Keratinocyte (primary cell): Measurements from ENCODE around the gene WDR41. TPM values are rescaled to one million over a fixed set of nuclear protein-coding genes. Genes with fewer than 3 reads are reported as not detected.

ENCODE experiments used
- DNase-seq: peaks from one replicate; pipeline ENCODE4 v3.0.0-alpha.2; 2011; ENCODE audit warnings: low read depth, missing footprints, low spot score
- FAIRE-seq: peaks from 2 replicates; lab custom pipeline; 2011; peaks lifted over from hg19 to GRCh38; lab: Jason Lieb, UNC
- H2AFZ ChIP-seq: 2 replicates; pipeline ENCODE4 v1.6.0; 2012; ENCODE audit warnings: low read length, control low read depth, inconsistent platforms; ENCODE audit not compliant: control insufficient read depth
- H3K27ac ChIP-seq: 2 replicates; pipeline ENCODE4 v1.5.1; 2011; ENCODE audit warnings: low read length; ENCODE audit not compliant: control insufficient read depth, insufficient read depth
- H3K27me3 ChIP-seq: 3 replicates; pipeline ENCODE4 v1.6.0; 2011; ENCODE audit warnings: low read length; ENCODE audit not compliant: control insufficient read depth, insufficient read depth; ENCODE audit errors: extremely low read depth
- H3K36me3 ChIP-seq, 2 experiments: 2 replicates in 1 of 2; 3 replicates in 1 of 2; pipeline ENCODE4 v1.5.1; 2011; ENCODE audit warnings: low read length in 2 of 2, mild to moderate bottlenecking in 1 of 2; ENCODE audit not compliant: control insufficient read depth in 2 of 2, insufficient read depth in 2 of 2; ENCODE audit errors: extremely low read depth in 1 of 2
- H3K4me1 ChIP-seq: 3 replicates; pipeline ENCODE4 v1.5.1; 2011; ENCODE audit warnings: low read length; ENCODE audit not compliant: control insufficient read depth, insufficient read depth; ENCODE audit errors: extremely low read depth
- H3K4me2 ChIP-seq: 3 replicates; pipeline ENCODE4 v1.6.0; 2011; ENCODE audit warnings: low read depth, low read length; ENCODE audit not compliant: control insufficient read depth, insufficient read depth; ENCODE audit errors: extremely low read depth
- H3K4me3 ChIP-seq, 3 experiments: fragments of 200-600 bp in 1 of 3; sonication (generic) in 1 of 3; 2 replicates in 2 of 3; 3 replicates in 1 of 3; pipeline ENCODE4 v1.5.1; 2011 to 2016; ENCODE audit warnings: low read length in 3 of 3, mild to moderate bottlenecking in 3 of 3, control low read depth in 2 of 3, inconsistent platforms in 1 of 3, low read depth in 1 of 3, mixed read lengths in 1 of 3, mixed run types in 1 of 3, moderate library complexity in 1 of 3; ENCODE audit not compliant: control insufficient read depth in 2 of 3, insufficient read depth in 2 of 3; ENCODE audit errors: extremely low read depth in 1 of 3
- H3K79me2 ChIP-seq: 2 replicates; pipeline ENCODE4 v1.6.0; 2012; ENCODE audit warnings: low read length; ENCODE audit not compliant: control insufficient read depth, insufficient read depth
- H3K9ac ChIP-seq: 3 replicates; pipeline ENCODE4 v1.6.0; 2011; ENCODE audit warnings: low read length; ENCODE audit not compliant: control insufficient read depth, insufficient read depth; ENCODE audit errors: extremely low read depth
- H3K9me1 ChIP-seq: 3 replicates; pipeline ENCODE4 v1.6.0; 2011; ENCODE audit warnings: low read length; ENCODE audit not compliant: control insufficient read depth, insufficient read depth; ENCODE audit errors: extremely low read depth
- H3K9me3 ChIP-seq: 2 replicates; pipeline ENCODE4 v1.5.1; 2012; ENCODE audit warnings: low read depth, low read length; ENCODE audit not compliant: control insufficient read depth
- H4K20me1 ChIP-seq: 3 replicates; pipeline ENCODE4 v1.6.0; 2011; ENCODE audit warnings: low read length; ENCODE audit not compliant: control insufficient read depth, insufficient read depth; ENCODE audit errors: extremely low read depth
- EZH2 ChIP-seq: IDR thresholded peaks from one replicate; pipeline ENCODE4 v1.6.1; 2012; ENCODE audit warnings: inconsistent platforms, mild to moderate bottlenecking, low read length, moderate library complexity
- dilution Hi-C: fragments of 300-500 bp; cut with MboI; formaldehyde crosslinking; loops from one replicate; pipeline ENCODE4 v1.7.0; 2020; ENCODE audit warnings: low sequenced_read_pairs; ENCODE audit not compliant: extremely low pct_ligation_motif_present
- polyA plus RNA-seq, 5 experiments: library from polyadenylated mRNA; depleted of rRNA in 3 of 5; stranded (reverse) in 3 of 5; stranded (forward) in 1 of 5; unstranded in 1 of 5; fragments of >200 nt; gene quantifications; 1 replicate in 1 of 5; 2 replicates in 3 of 5; 3 replicates in 1 of 5; pipeline versions ENCODE4 v1.2.1 to v1.2.3, GENCODE V29; 2011 to 2012; ENCODE audit warnings: missing spikeins in 2 of 5, low read depth in 1 of 5, low replicate concordance in 1 of 5
- TF ChIP-seq, protein P1 (sequence below), 3 experiments: IDR thresholded peaks in 1 of 3; conservative IDR thresholded peaks in 1 of 3; optimal IDR thresholded peaks in 1 of 3; 2 replicates in 2 of 3; 3 replicates in 1 of 3; pipeline versions ENCODE3 to v1.5.1; 2011; ENCODE audit warnings: low read length in 3 of 3, mild to moderate bottlenecking in 3 of 3, moderate library complexity in 2 of 3, control low read depth in 1 of 3, inconsistent platforms in 1 of 3; ENCODE audit not compliant: insufficient read depth in 2 of 3; ENCODE audit errors: extremely low read depth in 1 of 3

The WDR41 gene
- polyA plus RNA-seq, 1 donor (not counting 4 experiments of a cell fraction or from before 2014, with no cell fraction given) = 60.7 TPM

DNA sequence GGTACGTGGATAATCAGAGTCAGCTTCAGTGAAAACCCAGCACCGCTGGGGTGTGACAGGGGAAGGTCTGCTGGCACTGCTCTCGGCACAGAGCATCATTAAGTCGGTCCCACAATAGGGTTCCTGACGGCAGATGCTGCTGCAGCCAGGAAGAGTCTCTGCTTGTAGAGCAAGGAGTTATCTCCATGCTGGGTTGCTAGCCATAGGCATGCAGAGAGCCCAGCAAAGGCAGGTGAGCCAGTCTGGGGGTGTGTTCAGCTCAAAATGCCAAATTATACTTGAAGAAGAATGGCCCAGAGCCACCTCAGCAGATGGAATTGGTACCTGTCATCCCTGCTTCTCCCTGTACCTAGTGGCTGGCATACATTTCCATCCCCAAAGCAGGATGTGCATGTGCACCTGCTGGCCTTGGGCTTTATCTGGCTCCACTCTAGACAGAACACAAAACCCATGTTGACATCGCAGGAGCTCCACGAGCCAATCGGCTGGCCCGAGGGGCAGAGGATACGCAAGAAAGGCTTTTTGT lies 100.8 kb downstream of the WDR41 start:
- Histone ChIP-seq H3K9ac (no peak overlapping the region), H3K36me3 (no peaks in the 10 kb centered on the region), H2AFZ (no peak overlapping the region), H4K20me1 (no peaks in the 10 kb centered on the region), H3K4me1 (no peaks in the 10 kb centered on the region), H3K27ac (no peak overlapping the region), H3K27me3 (no peaks in the 10 kb centered on the region), H3K9me1 (no peaks in the 10 kb centered on the region), H3K9me3 (no peaks in the 10 kb centered on the region), H3K4me3 (no peak overlapping the region), H3K79me2 (no peaks in the 10 kb centered on the region), H3K4me2 (no peak overlapping the region)
- dilution Hi-C loops = no loop called here
- no peak for DNase-seq
- FAIRE-seq = no peak
- TF ChIP-seq EZH2 = no peak
- TF ChIP-seq, protein P1, sequence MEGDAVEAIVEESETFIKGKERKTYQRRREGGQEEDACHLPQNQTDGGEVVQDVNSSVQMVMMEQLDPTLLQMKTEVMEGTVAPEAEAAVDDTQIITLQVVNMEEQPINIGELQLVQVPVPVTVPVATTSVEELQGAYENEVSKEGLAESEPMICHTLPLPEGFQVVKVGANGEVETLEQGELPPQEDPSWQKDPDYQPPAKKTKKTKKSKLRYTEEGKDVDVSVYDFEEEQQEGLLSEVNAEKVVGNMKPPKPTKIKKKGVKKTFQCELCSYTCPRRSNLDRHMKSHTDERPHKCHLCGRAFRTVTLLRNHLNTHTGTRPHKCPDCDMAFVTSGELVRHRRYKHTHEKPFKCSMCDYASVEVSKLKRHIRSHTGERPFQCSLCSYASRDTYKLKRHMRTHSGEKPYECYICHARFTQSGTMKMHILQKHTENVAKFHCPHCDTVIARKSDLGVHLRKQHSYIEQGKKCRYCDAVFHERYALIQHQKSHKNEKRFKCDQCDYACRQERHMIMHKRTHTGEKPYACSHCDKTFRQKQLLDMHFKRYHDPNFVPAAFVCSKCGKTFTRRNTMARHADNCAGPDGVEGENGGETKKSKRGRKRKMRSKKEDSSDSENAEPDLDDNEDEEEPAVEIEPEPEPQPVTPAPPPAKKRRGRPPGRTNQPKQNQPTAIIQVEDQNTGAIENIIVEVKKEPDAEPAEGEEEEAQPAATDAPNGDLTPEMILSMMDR (optimal IDR thresholded peaks at IDR 0.05 in 1 of 3, IDR thresholded peaks at IDR 0.05 in 1 of 3, conservative IDR thresholded peaks at IDR 0.05 in 1 of 3; ENCODE audit: extremely low read depth in 1 of 3, insufficient read depth in 2 of 3, low read length in 3 of 3) = no peak

DNA sequence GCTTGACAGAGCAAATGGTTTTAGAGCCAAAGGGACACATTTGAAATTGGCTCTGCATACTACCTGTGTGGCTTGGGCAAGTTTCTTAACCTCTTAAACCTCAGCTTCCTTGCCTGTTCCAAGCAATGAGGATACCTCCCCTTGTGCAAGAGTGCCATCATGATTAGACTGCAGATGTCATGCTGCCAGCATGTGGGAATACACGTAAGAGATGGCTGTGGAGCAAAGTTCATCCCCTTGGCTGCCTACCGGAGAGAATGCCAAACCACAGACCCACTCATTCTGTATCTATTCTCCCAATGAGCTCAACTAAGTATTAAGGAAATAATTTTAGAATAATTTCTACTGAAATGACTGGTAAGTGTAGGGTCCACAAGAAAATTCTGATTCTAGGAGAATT lies 101.3 kb downstream of the WDR41 start:
- no peak overlapping the region for H3K27ac ChIP-seq
- H3K9ac ChIP-seq = no peak overlapping the region
- FAIRE-seq (no peak), DNase-seq (no peak)
- H3K79me2 ChIP-seq = no peaks in the 10 kb centered on the region
- no peaks in the 10 kb centered on the region for H3K9me1 ChIP-seq
- no peak overlapping the region for H2AFZ ChIP-seq
- H4K20me1 ChIP-seq = no peaks in the 10 kb centered on the region
- H3K27me3 ChIP-seq = no peaks in the 10 kb centered on the region
- no peaks in the 10 kb centered on the region for H3K36me3 ChIP-seq
- dilution Hi-C loops = no loop called here
- no peak overlapping the region for H3K4me3 ChIP-seq
- H3K9me3 ChIP-seq = no peaks in the 10 kb centered on the region
- H3K4me2 ChIP-seq = no peak overlapping the region
- no peaks in the 10 kb centered on the region for H3K4me1 ChIP-seq
- TF ChIP-seq, protein P1 (optimal IDR thresholded peaks at IDR 0.05 in 1 of 3, IDR thresholded peaks at IDR 0.05 in 1 of 3, conservative IDR thresholded peaks at IDR 0.05 in 1 of 3; ENCODE audit: extremely low read depth in 1 of 3, insufficient read depth in 2 of 3, low read length in 3 of 3) = no peak
- TF ChIP-seq EZH2 = no peak
